Left lung (tissue), 10 donors: ENCODE data around the gene SLC28A3. TPM values are rescaled to one million over a fixed set of nuclear protein-coding genes. Genes with fewer than 3 reads are reported as not detected.
A peak's percentile ranks its signal among the peaks of the same experiment; 100 is the strongest.

Experiments
- ATAC-seq: fragments of 200-7000 bp; cut with Tn5 transposase; one replicate; pipeline ENCODE4 v1.9.1; 2020; ENCODE audit warnings: moderate library complexity
- DNase-seq, 4 donors: peaks; one replicate each; pipeline ENCODE4 v3.0.0-alpha.2; 2013 to 2020
- H3K27ac ChIP-seq, 2 donors: fragments of 200-600 bp; sonication (generic) in 1 of 2; one replicate each; pipeline versions ENCODE4 v1.5.0 to v1.8.0; 2020 to 2021
- H3K27me3 ChIP-seq, 2 donors: fragments of 200-600 bp; sonication (generic) in 1 of 2; one replicate each; pipeline versions ENCODE4 v1.5.0 to v1.8.0; 2020 to 2021
- H3K36me3 ChIP-seq, 2 donors: fragments of 200-600 bp; sonication (generic) in 1 of 2; one replicate each; pipeline versions ENCODE4 v1.5.0 to v1.8.0; 2020 to 2021
- H3K4me1 ChIP-seq, 2 donors: fragments of 200-600 bp; one replicate each; pipeline ENCODE4 v1.8.0; 2021
- H3K4me3 ChIP-seq, 2 donors: fragments of 200-600 bp; sonication (generic) in 1 of 2; one replicate each; pipeline versions ENCODE4 v1.5.0 to v1.8.0; 2020 to 2021; ENCODE audit warnings: mild to moderate bottlenecking in 1 of 2
- H3K9me3 ChIP-seq, 2 donors: fragments of 200-600 bp; sonication (generic) in 1 of 2; one replicate each; pipeline versions ENCODE4 v1.5.0 to v1.8.0; 2020 to 2021
- CTCF ChIP-seq, 2 donors: fragments of 200-600 bp; sonication (generic) in 1 of 2; IDR thresholded peaks; one replicate each; pipeline versions ENCODE4 v1.5.0 to v1.8.0; 2021; ENCODE audit warnings: antibody characterized with exemption in 2 of 2
- intact Hi-C, 2 donors: fragments of 100-400 bp; cut with DNase I; formaldehyde crosslinking; loops; one replicate each; pipeline versions ENCODE4 v1.11.2 to v1.14.2; 2022
- polyA plus RNA-seq, 6 donors: library from polyadenylated mRNA; unstranded; fragments of 120-200 nt; gene quantifications; one replicate each; pipeline ENCODE4 v1.2.1, GENCODE V29; 2013; ENCODE audit not compliant: insufficient read length in 6 of 6
- total RNA-seq, 2 donors: library from RNA; stranded (reverse); fragmentation: NEBNext Ultra II Directional; extraction: Animal tissue kit (Norgen Biotek cat#: 25700); gene quantifications; one replicate each; pipeline ENCODE4 v1.2.1, GENCODE V29; 2021
- donor health status: DM: no; HTN: yes; CAD: no.
- donor health status: DM: no; HTN: no; CAD: no.

Gene SLC28A3
- total and polyA plus RNA-seq, 8 donors, result 0.23 to 1.5 (median 0.30) TPM

GRCh38 chr9:84323858-84324257, 16.7 kb downstream of the SLC28A3 start:
- Histone ChIP-seq H3K27ac (peak overlapping the region in 1 of 2 donors; percentile 85), H3K4me3 (no peak overlapping the region), H3K27me3 (no peaks in the 10 kb centered on the region), H3K4me1 (peaks cover 0 to 18% of the 10 kb centered on the region in 2 donors), H3K9me3 (peaks cover 0 to 11% of the 10 kb centered on the region in 2 donors), H3K36me3 (no peaks in the 10 kb centered on the region)
- no peak for DNase-seq
- ATAC-seq, result peak; percentile 60
- TF ChIP-seq CTCF (IDR thresholded peaks at IDR 0.05), result no peak
- intact Hi-C loops, result no loop called here

GRCh38 chr9:84322828-84323227, 17.7 kb downstream of the SLC28A3 start:
- TF ChIP-seq CTCF (IDR thresholded peaks at IDR 0.05), result no peak
- intact Hi-C loops, result no loop called here
- no peak for ATAC-seq
- DNase-seq, result no peak
- H3K4me3 ChIP-seq, result no peak overlapping the region
- H3K36me3 ChIP-seq, result no peaks in the 10 kb centered on the region
- peaks cover 0 to 18% of the 10 kb centered on the region in 2 donors for H3K4me1 ChIP-seq
- H3K9me3 ChIP-seq, result peaks cover 0 to 5% of the 10 kb centered on the region in 2 donors
- peak overlapping the region in 1 of 2 donors; percentile 3 for H3K27ac ChIP-seq
- no peaks in the 10 kb centered on the region for H3K27me3 ChIP-seq

- no peak for TF ChIP-seq CTCF (IDR thresholded peaks at IDR 0.05)
- ATAC-seq (no peak), DNase-seq (no peak)
- H3K4me1 ChIP-seq, result peaks cover 0 to 25% of the 10 kb centered on the region in 2 donors
- H3K27ac ChIP-seq, result no peak overlapping the region
- no peaks in the 10 kb centered on the region for H3K36me3 ChIP-seq
- no peak overlapping the region for H3K4me3 ChIP-seq
- intact Hi-C loops, result no loop called here
- H3K27me3 ChIP-seq, result no peaks in the 10 kb centered on the region
- no peaks in the 10 kb centered on the region for H3K9me3 ChIP-seq
Measured at GRCh38 chr9:84320231-84320630, 20.3 kb downstream of the SLC28A3 start.

GRCh38 chr9:84319632-84320031, 20.9 kb downstream of the SLC28A3 start:
- Histone ChIP-seq H3K27ac (no peak overlapping the region), H3K36me3 (no peaks in the 10 kb centered on the region), H3K9me3 (no peaks in the 10 kb centered on the region), H3K4me3 (no peak overlapping the region), H3K27me3 (no peaks in the 10 kb centered on the region), H3K4me1 (peaks cover 0 to 29% of the 10 kb centered on the region in 2 donors)
- intact Hi-C loops, result no loop called here
- no peak for DNase-seq
- no peak for TF ChIP-seq CTCF (IDR thresholded peaks at IDR 0.05)
- ATAC-seq, result no peak

GRCh38 chr9:84318981-84319380, 21.6 kb downstream of the SLC28A3 start:
- intact Hi-C loops, result no loop called here
- Histone ChIP-seq H3K4me3 (no peak overlapping the region), H3K36me3 (no peaks in the 10 kb centered on the region), H3K27ac (no peak overlapping the region), H3K9me3 (no peaks in the 10 kb centered on the region), H3K27me3 (no peaks in the 10 kb centered on the region), H3K4me1 (peaks cover 0 to 23% of the 10 kb centered on the region in 2 donors)
- ATAC-seq (no peak), DNase-seq (no peak)
- TF ChIP-seq CTCF (IDR thresholded peaks at IDR 0.05), result no peak
